ENCODE data around the gene TMEM144. TPM values are rescaled to one million over a fixed set of nuclear protein-coding genes. Genes with fewer than 3 reads are reported as not detected.

Gene TMEM144
- polyA plus RNA-seq, 1 donor from 2014 or later, result 2.8 TPM

GRCh38 chr4:158182736-158183135, 27.6 kb upstream of the TMEM144 start:
- no peaks in the 10 kb centered on the region for H3K36me3 ChIP-seq (ENCODE audit: insufficient read depth, low read length)
- H2AFZ ChIP-seq (ENCODE audit: low read depth, low read length), result no peak overlapping the region
- H3K27me3 ChIP-seq (ENCODE audit: insufficient read depth, low read depth, low read length), result no peaks in the 10 kb centered on the region
- no peak for TF ChIP-seq MXI1 (conservative IDR thresholded peaks at IDR 0.05; ENCODE audit: poor library complexity, severe bottlenecking)
- no peak for TF ChIP-seq POLR2AphosphoS5 (IDR thresholded peaks at IDR 0.05)
- no peak for TF ChIP-seq RAD21 (conservative IDR thresholded peaks at IDR 0.05)
- no peak for TF ChIP-seq EZH2 (IDR thresholded peaks at IDR 0.05; ENCODE audit: borderline replicate concordance, insufficient read depth, low read length, poor library complexity, severe bottlenecking)
- TF ChIP-seq SMC3 (conservative IDR thresholded peaks at IDR 0.05; ENCODE audit: poor library complexity), result no peak
- no peak for TF ChIP-seq TAF1 (IDR thresholded peaks at IDR 0.05; ENCODE audit: low read depth)
- TF ChIP-seq EP300 (conservative IDR thresholded peaks at IDR 0.05; ENCODE audit: poor library complexity, severe bottlenecking), result no peak
- TF ChIP-seq, protein P1, sequence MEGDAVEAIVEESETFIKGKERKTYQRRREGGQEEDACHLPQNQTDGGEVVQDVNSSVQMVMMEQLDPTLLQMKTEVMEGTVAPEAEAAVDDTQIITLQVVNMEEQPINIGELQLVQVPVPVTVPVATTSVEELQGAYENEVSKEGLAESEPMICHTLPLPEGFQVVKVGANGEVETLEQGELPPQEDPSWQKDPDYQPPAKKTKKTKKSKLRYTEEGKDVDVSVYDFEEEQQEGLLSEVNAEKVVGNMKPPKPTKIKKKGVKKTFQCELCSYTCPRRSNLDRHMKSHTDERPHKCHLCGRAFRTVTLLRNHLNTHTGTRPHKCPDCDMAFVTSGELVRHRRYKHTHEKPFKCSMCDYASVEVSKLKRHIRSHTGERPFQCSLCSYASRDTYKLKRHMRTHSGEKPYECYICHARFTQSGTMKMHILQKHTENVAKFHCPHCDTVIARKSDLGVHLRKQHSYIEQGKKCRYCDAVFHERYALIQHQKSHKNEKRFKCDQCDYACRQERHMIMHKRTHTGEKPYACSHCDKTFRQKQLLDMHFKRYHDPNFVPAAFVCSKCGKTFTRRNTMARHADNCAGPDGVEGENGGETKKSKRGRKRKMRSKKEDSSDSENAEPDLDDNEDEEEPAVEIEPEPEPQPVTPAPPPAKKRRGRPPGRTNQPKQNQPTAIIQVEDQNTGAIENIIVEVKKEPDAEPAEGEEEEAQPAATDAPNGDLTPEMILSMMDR (IDR thresholded peaks at IDR 0.05; ENCODE audit: poor library complexity, severe bottlenecking), result no peak
- TF ChIP-seq REST (IDR thresholded peaks at IDR 0.05; ENCODE audit: borderline replicate concordance), result no peak
- H3K27ac ChIP-seq (ENCODE audit: low read length), result no peak overlapping the region
- H3K4me3 ChIP-seq (ENCODE audit: low read length), result no peak overlapping the region
- H3F3A ChIP-seq (ENCODE audit: insufficient read depth, low read length, poor library complexity, severe bottlenecking), result no peaks in the 10 kb centered on the region
- H3K9ac ChIP-seq (ENCODE audit: low read length), result no peak overlapping the region
- no peaks in the 10 kb centered on the region for H3K9me3 ChIP-seq (ENCODE audit: low read length)
- H3K79me2 ChIP-seq (replicated peaks; ENCODE audit: insufficient read depth, low read length), result no peaks in the 10 kb centered on the region
- no peak overlapping the region for H3K4me2 ChIP-seq (ENCODE audit: low read length)
- no peaks in the 10 kb centered on the region for H3K9me2 ChIP-seq (ENCODE audit: insufficient read depth, low read length)
- H4K20me1 ChIP-seq (ENCODE audit: insufficient read depth), result no peaks in the 10 kb centered on the region

GRCh38 chr4:158186815-158187214, 23.5 kb upstream of the TMEM144 start:
- H3K79me2 ChIP-seq (replicated peaks; ENCODE audit: insufficient read depth, low read length), result no peaks in the 10 kb centered on the region
- H3K9me2 ChIP-seq (ENCODE audit: insufficient read depth, low read length), result no peaks in the 10 kb centered on the region
- H3K9ac ChIP-seq (ENCODE audit: low read length), result no peak overlapping the region
- no peaks in the 10 kb centered on the region for H4K20me1 ChIP-seq (ENCODE audit: insufficient read depth)
- TF ChIP-seq EZH2 (IDR thresholded peaks at IDR 0.05; ENCODE audit: borderline replicate concordance, insufficient read depth, low read length, poor library complexity, severe bottlenecking), result no peak
- no peak for TF ChIP-seq TAF1 (IDR thresholded peaks at IDR 0.05; ENCODE audit: low read depth)
- TF ChIP-seq EP300 (conservative IDR thresholded peaks at IDR 0.05; ENCODE audit: poor library complexity, severe bottlenecking), result no peak
- no peak for TF ChIP-seq POLR2AphosphoS5 (IDR thresholded peaks at IDR 0.05)
- TF ChIP-seq SMC3 (conservative IDR thresholded peaks at IDR 0.05; ENCODE audit: poor library complexity), result no peak
- TF ChIP-seq, protein P1 (IDR thresholded peaks at IDR 0.05; ENCODE audit: poor library complexity, severe bottlenecking), result no peak
- no peak for TF ChIP-seq RAD21 (conservative IDR thresholded peaks at IDR 0.05)
- no peak for TF ChIP-seq REST (IDR thresholded peaks at IDR 0.05; ENCODE audit: borderline replicate concordance)
- no peak for TF ChIP-seq MXI1 (conservative IDR thresholded peaks at IDR 0.05; ENCODE audit: poor library complexity, severe bottlenecking)
- H3K27me3 ChIP-seq (ENCODE audit: insufficient read depth, low read depth, low read length), result no peaks in the 10 kb centered on the region
- no peak overlapping the region for H3K4me2 ChIP-seq (ENCODE audit: low read length)
- no peak overlapping the region for H3K4me3 ChIP-seq (ENCODE audit: low read length)
- H3F3A ChIP-seq (ENCODE audit: insufficient read depth, low read length, poor library complexity, severe bottlenecking), result peaks cover 15% of the 10 kb centered on the region
- H3K27ac ChIP-seq (ENCODE audit: low read length), result no peak overlapping the region
- H3K36me3 ChIP-seq (ENCODE audit: insufficient read depth, low read length), result no peaks in the 10 kb centered on the region
- H2AFZ ChIP-seq (ENCODE audit: low read depth, low read length), result no peak overlapping the region
- no peaks in the 10 kb centered on the region for H3K9me3 ChIP-seq (ENCODE audit: low read length)
